NOMO-1 treated with DMSO at 0.1 percent for 48 hours (cell line): ENCODE results near the gene EPB41L5.
"Not testable (repeated sequence)": the region's sequence is repeated elsewhere in the genome, so short reads cannot be mapped to it uniquely, and the experiment has no call there.

Experiments used
- DNase-seq: peaks from one replicate; lab custom pipeline; 2025; ENCODE audit not compliant: unreplicated experiment; lab: John Stamatoyannopoulos, UW

EPB41L5 gene

DNA sequence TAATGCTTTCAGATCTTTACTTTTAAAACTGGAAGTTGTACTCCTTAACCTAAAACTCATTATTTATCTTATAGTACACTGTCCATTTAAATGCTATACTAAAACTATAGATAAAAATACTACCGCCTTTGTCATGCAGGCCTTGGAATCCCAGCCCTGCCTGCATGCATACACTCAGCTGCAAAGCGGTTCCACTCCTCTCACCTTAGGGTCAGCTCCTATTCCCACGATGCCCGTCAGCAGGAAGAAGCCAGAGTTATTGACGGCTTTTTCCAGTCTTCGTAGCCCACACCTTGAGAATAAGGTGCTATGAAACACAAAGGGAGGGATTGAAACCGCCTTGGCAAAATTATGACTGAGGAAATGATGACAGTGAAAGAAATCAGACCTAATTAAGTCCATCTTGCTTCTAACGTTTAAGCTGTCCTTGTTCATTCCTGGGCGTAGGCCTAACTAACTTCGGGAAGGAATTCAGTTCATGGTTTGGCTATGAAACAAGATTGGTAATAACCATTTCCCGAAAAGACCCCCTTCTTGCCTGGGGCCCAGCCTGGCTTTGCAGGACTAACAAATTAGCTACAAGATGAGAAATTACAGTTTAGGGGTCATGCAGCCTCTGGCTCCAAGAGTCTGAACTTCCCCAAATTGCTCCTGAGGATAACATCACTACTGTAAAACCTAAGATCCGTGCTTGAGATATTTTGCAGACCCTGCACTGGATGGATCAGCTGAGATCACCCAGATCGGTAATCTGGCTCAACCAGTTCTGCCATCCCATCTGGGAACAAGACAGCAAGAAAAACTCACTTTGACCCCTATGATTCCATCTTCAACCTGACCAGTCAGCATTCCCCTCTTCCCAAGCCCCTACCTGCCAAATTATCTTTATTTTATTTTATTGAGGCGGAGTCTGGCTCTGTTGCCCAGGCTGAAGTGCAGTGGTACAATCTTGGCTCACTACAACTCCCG is 17.1 kb downstream of the EPB41L5 start:
- DNase-seq, result no peak

DNA sequence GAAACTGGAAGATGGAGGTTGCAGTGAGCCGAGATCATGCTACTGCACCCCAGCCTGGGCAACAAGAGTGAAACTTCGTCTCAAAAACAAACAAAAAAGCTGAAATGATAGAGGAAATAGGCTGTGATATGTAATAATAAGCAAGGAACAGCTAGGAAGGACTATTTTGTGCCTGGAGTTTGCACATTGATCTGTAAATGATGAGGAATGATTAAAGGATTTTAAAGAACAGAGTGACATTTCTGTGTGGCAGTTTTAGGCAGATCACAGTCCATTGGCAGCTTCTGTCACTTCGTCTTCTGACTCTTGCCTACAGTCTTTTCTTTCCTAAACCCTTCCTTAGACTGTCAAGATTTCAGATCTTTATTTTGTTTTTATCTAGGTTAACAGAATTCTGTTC is 19.4 kb downstream of the EPB41L5 start:
- no peak for DNase-seq

DNA sequence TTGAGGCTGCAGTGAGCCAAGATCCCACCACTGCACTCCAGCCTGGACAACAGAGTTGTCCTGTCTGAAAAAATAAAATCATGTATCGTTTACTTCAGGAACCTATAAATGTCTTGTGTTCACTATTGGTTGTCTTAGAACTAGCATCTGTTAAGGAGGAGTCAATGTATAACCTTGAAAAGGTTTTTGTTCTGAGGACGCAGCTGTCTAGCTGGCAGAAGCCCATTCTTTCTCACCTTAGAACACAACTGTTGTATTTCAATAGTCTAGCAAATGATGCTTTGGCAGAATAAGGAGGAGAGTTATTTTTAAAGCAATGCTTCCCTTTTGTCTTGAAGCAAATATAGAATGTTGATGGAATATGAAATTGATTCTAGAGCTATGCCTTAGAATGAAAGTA is 21.1 kb downstream of the EPB41L5 start:
- no peak for DNase-seq

DNA sequence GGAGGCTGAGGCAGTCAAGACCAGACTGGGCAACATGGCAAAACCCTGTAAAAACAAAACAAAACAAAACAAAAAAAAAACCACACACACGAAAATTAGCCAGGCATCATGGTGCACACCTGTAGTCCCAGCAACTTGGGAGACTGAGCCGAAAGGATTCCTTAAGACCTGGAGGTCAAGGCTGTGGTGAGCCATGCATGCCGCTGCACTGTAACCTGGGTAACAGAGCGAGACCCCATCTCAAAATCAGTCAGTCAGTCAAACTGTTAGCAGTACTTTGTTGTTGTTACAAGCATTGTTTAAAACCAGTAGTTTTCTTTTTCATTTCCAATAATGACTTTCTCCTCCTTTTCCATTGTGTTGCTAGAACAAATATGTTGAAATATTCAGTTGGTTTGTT is 21.7 kb downstream of the EPB41L5 start:
- DNase-seq, result no peak

DNA sequence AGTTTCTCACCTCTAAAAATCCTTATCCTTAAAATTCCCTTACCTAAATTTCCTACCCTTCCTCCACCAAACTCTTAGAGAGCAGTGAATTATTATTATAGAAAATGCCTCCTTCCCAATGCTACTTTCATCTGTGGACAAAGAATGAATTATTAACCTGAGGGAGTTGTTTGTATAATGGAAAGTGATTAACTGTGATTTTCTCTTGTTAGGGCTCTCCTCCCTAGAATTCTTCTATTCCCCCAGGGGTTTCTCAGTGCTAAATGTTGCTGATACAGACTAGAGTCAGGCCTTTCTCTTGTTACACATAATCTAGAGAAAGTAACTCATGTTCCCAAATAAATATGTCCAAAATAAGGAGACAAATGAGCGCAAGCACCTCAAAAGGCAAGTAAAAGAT is 23.3 kb downstream of the EPB41L5 start:
- DNase-seq, result no peak

DNA sequence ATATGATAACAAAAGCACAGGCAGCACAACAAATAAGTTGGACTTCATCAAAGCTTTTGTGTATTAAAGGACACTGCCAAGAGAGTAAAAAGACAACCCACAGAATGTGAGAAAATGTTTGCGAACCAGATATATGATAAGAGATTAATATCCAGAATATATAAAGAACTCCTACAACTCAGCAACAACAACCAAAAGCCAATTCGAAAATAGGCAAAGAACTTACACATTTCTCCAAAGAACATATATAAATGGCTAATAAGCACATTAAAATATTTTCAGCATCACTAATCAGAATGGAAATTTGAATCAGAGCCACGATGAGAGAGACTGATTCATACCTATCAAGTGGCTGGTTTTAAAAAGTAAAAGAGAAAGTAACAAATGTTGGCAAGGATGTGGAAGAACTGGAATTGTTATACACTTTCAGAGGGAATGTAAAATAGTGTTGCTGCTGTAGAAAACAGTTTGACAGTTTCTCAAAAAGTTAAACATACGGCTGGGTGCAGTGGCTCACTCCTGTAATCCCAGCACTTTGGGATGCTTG is 25.2 kb downstream of the EPB41L5 start:
- no peak for DNase-seq

DNA sequence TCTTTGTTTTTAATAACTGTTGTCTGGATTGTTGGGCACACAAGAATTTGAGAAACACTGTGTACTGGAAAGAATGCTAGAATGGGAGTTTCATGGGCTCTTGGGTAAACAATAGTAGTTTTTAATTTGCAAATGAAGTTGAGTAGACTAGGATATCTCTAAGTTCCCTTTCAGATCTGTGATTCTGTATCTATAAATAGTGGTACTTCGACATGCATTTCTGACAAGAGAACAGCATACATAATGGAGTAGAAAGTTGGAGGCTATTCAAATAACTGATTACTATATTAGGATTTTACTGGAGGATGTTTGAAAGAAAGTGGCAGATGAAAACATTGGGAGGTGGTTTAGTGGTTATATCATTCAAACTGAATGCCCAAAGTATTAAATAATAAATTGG is 29.5 kb downstream of the EPB41L5 start:
- DNase-seq, result no peak

DNA sequence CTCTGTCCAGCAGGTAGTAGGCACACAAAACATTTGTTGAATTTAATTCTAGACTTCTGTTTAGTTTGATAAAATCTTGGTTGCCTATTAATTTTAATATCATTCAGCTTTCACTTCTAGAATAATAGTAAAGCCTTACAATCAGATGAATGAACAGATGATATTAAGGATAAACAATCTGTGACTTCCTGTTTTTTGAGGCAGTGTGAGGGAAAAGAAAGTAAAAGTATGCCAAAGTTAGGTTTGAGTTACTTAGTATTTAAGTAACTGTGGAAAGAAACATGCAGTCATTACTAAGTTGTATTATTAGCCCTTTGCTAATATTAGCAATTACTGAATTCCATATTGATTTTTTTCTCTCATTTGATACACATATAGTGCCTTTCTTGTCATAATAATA is 31.5 kb downstream of the EPB41L5 start:
- DNase-seq, result no peak

DNA sequence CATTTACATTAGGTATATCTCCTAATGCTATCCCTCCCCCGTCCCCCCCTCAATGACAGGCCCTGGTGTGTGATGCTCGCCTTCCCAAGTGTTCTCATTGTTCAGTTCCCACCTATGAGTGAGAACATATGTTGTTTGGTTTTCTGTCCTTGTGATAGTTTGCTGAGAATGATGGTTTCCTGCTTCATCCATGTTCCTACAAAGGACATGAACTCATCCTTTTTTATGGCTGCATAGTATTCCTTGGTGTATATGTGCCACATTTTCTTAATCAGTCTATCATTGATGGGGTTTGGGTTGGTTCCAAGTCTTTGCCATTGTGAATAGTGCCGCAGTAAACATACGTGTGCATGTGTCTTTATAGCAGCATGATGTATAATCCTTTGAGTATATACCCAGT is 32.9 kb downstream of the EPB41L5 start:
- not testable (repeated sequence) for DNase-seq

DNA sequence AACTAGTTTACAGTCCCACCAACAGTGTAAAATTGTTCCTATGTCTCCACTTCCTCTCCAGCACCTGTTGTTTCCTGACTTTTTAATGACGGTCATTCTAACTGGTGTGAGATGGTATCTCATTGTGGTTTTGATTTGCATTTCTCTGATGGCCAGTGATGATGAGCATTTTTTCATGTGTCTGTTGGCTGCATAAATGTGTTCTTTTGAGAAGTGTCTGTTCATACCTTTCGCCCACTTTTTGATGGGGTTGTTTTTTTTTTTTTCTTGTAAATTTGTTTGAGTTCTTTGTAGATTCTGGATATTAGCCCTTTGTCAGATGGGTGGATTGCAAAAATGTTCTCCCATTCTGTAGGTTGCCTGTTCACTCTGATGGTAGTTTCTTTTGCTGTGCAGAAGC is 33.4 kb downstream of the EPB41L5 start:
- not testable (repeated sequence) for DNase-seq

DNA sequence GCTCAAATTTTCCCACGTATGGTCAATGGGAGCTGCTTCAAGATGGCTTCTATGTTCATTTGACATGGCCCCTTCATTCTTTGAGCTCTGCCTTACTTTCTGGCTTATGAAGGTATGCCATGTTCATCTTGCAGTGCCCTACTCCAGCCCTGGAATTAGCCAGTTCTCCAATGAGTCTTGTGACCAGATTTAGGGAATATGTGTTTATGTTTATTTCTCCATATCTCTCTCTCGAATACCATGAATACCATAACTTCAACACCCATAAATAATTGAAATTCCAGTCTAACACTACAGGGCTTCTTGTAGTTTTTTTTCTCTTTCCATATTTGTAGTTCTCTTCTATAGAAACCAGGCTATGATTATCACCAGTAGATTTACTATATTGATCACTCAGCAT is 39.7 kb downstream of the EPB41L5 start:
- no peak for DNase-seq

DNA sequence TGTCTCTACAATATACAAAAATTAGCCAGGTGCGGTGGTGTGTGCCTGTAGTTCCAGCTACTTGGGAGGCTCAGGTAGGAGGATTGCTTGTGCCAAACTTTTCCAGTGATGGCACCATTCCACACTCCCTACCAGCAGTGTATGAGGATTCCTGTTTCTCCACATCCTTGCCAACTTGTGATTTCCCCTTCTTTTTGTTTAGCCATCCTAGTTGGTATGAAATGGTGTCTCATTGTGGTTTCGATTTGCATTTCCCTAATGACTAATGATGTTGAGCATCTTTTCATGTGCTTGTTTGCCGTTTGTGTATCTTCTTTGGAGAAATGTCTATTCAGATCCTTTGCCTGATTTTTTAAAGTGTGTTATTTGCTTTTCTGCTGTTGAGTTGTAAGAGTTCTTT is 41.0 kb downstream of the EPB41L5 start:
- DNase-seq, result no peak

DNA sequence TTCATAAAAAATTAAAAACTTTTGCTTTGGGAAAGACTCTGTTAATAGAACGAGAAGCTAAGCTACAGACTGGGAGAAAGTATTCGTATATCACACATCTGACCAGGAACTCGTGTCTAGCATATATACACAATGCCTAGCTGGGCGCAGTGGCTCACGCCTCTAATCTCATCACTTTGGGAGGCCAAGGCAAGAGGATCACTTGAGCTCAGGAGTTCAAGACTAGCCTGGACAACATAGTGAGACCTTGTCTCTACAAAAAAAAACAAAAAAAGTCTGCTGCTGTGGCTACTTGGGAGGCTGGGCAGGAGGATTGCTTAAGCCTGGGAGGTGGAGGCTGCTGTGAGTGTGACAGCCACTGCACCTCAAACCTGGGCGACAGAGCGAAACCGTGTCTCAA is 46.6 kb downstream of the EPB41L5 start:
- no peak for DNase-seq

DNA sequence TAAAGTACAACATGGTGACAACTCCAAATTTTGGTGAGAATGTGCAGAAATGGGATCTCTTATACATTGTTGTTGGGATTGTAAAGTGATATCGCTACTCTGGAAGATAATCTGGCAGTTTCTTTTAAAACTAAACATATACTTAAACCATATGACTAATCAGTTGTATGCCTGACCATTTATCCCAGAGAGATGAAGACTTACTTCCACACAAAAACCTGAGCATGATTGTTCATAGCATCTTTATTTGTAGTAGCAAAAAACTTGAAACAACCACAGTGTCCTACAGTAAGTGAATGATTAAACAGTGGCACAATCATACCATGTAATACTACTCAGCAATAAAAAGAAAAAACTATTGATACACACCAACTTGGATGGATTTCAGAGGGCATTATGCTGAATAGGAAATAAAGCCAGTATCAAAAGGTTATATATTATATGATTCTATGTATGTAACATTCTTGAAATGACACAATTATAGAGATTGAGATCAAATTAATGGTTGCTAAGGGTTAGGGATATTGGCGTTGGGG is 47.3 kb downstream of the EPB41L5 start:
- no peak for DNase-seq

DNA sequence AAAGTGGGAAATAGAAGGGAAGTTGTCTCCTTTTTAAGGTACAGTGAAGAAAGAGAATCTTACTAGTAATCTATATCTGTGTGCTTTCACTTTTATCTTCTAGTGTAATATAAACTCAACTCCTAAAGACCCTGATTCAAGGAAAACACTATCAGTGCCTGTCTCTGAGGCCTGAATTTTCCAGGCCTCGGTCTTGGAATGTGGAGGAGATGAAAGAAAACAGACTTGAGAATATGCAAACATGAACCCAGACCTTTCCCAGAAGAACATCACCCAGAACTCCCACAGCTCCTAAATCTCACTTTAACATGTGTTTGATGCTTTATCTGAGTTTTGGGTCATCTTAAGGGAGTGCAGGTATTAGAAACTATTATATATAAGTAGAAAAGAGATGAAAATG is 51.8 kb downstream of the EPB41L5 start:
- no peak for DNase-seq

DNA sequence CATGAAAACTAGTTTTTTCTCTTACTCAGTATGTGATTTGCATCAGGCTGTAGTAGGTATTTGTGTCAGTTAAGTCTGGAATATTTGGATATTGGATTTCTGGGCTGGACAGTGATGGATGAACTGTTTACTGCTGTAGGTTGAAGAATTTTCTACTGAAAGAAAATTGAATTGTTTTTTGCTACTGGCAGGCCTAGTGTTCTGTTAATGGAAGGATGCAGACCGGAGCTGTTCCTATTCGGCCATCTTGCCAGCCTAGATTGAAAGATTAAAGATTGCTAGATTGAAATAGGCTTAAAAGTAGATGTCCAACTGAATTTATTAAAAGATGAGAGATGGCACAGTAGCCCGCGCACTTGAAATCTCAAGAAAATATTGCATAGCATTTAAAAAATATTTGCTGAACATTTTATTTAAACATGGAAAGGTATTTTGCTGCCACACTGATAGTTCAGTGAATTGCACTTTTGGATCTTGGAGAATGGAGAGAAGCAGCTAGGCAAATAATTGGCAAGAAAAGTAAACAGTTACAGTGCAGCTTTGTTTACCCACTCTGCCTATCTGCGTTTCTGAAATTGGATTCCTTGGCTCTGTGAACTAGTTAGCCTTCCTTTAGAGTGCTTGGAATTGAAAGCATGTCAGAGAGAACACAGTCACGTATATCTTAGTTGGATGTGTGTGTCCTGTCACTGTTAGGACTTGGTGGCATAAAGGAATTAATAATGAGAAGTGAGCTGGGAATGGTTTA is 54.1 kb downstream of the EPB41L5 start:
- DNase-seq, result no peak

DNA sequence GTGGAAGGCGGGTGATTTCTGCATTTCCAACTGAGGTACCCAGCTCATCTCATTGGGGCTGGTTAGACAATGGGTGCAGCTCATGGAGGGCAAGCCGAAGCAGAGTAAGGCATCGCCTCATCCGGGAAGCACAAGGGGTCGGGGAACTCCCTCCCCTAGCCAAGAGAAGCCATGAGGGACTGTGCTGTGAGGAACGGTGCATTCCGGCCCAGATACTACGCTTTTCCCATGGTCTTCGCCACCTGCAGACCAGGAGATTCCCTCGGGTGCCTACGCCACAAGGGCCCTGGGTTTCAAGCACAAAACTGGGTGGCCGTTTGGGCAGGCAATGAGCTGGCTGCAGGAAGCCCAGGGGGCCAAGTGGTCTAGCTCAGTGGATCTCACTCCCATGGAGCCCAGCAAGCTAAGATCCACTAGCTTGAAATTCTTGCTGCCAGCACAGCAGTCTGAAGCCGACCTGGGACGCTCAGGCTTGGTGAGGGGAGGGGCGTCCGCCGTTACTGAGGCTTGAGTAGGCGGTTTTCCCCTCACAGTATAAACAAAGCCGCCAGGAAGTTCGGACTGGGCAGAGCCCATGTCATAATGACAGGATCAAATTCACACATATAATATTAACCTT is 55.3 kb downstream of the EPB41L5 start:
- not testable (repeated sequence) for DNase-seq

DNA sequence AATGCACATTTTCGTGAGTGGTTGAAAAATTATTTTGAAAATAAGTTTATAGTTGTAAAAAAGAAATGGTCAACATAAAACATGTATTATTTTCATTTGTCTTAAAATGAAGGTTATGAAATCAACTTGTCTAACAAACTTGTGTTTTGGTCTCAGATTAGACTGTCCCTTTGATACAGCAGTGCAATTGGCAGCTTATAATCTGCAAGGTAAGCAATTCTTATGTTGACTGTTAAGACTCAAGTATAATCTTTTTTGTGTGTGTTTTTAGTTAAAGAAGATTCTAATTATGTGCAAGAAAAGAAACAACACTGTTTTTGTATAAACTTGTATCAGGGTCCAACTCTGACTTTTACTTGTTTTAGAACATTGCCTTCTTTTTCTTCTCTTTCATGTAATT is 62.7 kb downstream of the EPB41L5 start:
- no peak for DNase-seq

DNA sequence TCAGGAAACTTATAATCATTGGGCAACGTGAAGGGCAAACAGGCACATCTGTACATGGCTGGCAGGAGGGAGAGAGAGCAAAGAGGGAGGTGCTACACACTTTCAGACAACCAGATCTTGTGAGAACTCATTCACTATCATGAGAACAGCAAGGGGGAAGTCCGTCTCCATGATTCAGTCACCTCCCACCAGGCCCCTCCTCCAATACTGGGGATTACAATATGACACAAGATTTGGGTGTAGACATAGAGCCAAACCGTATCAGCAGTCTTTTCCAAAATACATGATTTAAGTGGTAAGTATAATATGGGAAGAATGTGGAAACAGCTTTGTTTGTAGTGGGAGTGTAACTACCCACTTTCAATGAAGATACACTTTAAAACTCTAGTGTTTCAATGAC is 65.0 kb downstream of the EPB41L5 start:
- DNase-seq, result no peak

DNA sequence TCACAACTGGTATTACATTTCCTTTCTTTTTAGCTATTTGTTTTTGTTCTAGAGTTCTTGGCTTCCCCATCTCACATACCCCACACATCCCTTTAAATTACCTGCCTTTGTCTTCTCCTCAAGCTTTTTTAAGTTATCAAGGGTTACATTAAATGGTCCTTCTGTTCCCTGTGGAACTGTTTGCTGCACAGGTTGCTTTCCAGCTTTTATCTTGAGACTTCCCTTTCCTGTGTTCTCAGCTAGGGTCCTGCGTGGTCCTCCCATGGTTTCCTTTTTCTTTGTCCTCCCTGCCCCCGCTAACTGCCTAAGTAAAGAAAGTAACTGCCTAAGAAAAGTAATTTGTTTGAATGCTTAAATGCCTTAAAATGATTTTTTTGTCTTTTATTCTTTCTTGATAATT is 66.8 kb downstream of the EPB41L5 start:
- no peak for DNase-seq

DNA sequence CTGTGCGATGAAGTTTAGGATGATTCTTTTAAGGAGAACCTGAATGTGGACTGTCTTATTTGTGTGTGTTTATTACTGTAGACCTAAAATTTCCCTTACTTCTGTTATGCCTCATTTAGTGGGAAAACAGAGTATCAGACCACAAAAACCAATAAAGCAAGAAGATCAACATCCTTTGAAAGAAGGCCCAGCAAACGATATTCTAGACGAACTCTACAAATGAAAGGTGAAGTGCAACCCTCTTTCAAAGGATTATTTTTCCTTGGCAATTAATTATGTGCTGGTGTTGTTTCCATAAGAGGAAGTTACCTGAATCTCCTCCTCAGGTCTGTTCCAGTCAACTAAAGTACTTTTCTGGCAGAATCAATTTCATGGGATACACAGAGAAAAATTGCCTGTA is 78.6 kb downstream of the EPB41L5 start:
- no peak for DNase-seq
